ENCODE measurements around the gene ICOSLG. TPM values are rescaled to one million over a fixed set of nuclear protein-coding genes. Genes with fewer than 3 reads are reported as not detected.
"Not testable (repeated sequence)": the region's sequence is repeated elsewhere in the genome, so short reads cannot be mapped to it uniquely, and the experiment has no call there.

Gene ICOSLG
- total and polyA plus RNA-seq, 4 experiments from 2014 or later = 1.0 to 4.9 (median 4.1) TPM

GRCh38 chr21:44255511-44255981 is 14.8 kb upstream of the ICOSLG start:
- no peak overlapping the region for H3K4me3 ChIP-seq (ENCODE audit: low read length in 2 of 2)
- CTCF ChIA-PET (ENCODE audit: partially characterized antibody) = no interaction called here
- no peaks in the 10 kb centered on the region for H3K9me3 ChIP-seq (ENCODE audit: control insufficient read depth in 1 of 2, low read length in 2 of 2)
- Mint-ChIP-seq H3K36me3 (no peaks in the 10 kb centered on the region), H3K27ac (no peak overlapping the region), H3K4me1 (no peaks in the 10 kb centered on the region), H3K27me3 (no peaks in the 10 kb centered on the region), H3K9me3 (no peaks in the 10 kb centered on the region), H3K4me3 (no peak overlapping the region)
- no peak for DNase-seq
- POLR2A ChIA-PET (ENCODE audit: partially characterized antibody) = no interaction called here
- intact Hi-C loops (cut with micrococcal nuclease) = no loop called here
- no peak overlapping the region for H3K27ac ChIP-seq (ENCODE audit: low read depth, low read length)
- no peaks in the 10 kb centered on the region for H3K4me1 ChIP-seq (ENCODE audit: insufficient read depth, low read length)
- no peaks in the 10 kb centered on the region for H3K36me3 ChIP-seq (ENCODE audit: insufficient read depth, low read length)
- no peaks in the 10 kb centered on the region for H3K27me3 ChIP-seq (ENCODE audit: insufficient read depth, low read length)

GRCh38 chr21:44253832-44254710 is 13.3 kb upstream of the ICOSLG start:
- H3K4me3 ChIP-seq (ENCODE audit: low read length in 2 of 2) = no peak overlapping the region
- H3K36me3 ChIP-seq (ENCODE audit: insufficient read depth, low read length) = no peaks in the 10 kb centered on the region
- H3K27ac ChIP-seq (ENCODE audit: low read depth, low read length) = no peak overlapping the region
- Mint-ChIP-seq H3K4me3 (no peak overlapping the region), H3K36me3 (no peaks in the 10 kb centered on the region), H3K27ac (peak overlapping the region in 2 of 7 donors; percentile 38 to 52), H3K4me1 (no peaks in the 10 kb centered on the region), H3K27me3 (no peaks in the 10 kb centered on the region), H3K9me3 (no peaks in the 10 kb centered on the region)
- ChIA-PET CTCF (ENCODE audit: partially characterized antibody) (no interaction called here), POLR2A (ENCODE audit: partially characterized antibody) (no interaction called here)
- intact Hi-C loops (cut with micrococcal nuclease) = no loop called here
- no peaks in the 10 kb centered on the region for H3K9me3 ChIP-seq (ENCODE audit: control insufficient read depth in 1 of 2, low read length in 2 of 2)
- no peaks in the 10 kb centered on the region for H3K27me3 ChIP-seq (ENCODE audit: insufficient read depth, low read length)
- no peak for DNase-seq
- no peaks in the 10 kb centered on the region for H3K4me1 ChIP-seq (ENCODE audit: insufficient read depth, low read length)

GRCh38 chr21:44249204-44250037 is 8.7 kb upstream of the ICOSLG start:
- H3K27me3 ChIP-seq (ENCODE audit: insufficient read depth, low read length); H3K9me3 ChIP-seq (ENCODE audit: control insufficient read depth in 1 of 2, low read length in 2 of 2); H3K9me3 Mint-ChIP-seq; H3K4me1 Mint-ChIP-seq; H3K36me3 Mint-ChIP-seq; intact Hi-C loops (cut with micrococcal nuclease); H3K27ac ChIP-seq (ENCODE audit: low read depth, low read length); H3K4me1 ChIP-seq (ENCODE audit: insufficient read depth, low read length); POLR2A ChIA-PET (ENCODE audit: partially characterized antibody); H3K36me3 ChIP-seq (ENCODE audit: insufficient read depth, low read length); H3K27me3 Mint-ChIP-seq; H3K27ac Mint-ChIP-seq; H3K4me3 Mint-ChIP-seq; H3K4me3 ChIP-seq (ENCODE audit: low read length in 2 of 2); DNase-seq; CTCF ChIA-PET (ENCODE audit: partially characterized antibody): not testable (repeated sequence)

- H3K36me3 ChIP-seq (ENCODE audit: insufficient read depth, low read length); DNase-seq; H3K36me3 Mint-ChIP-seq; H3K27ac Mint-ChIP-seq; CTCF ChIA-PET (ENCODE audit: partially characterized antibody); H3K27ac ChIP-seq (ENCODE audit: low read depth, low read length); H3K27me3 Mint-ChIP-seq; H3K4me3 ChIP-seq (ENCODE audit: low read length in 2 of 2); H3K4me1 ChIP-seq (ENCODE audit: insufficient read depth, low read length); POLR2A ChIA-PET (ENCODE audit: partially characterized antibody); H3K27me3 ChIP-seq (ENCODE audit: insufficient read depth, low read length); H3K4me1 Mint-ChIP-seq; H3K9me3 Mint-ChIP-seq; intact Hi-C loops (cut with micrococcal nuclease); H3K9me3 ChIP-seq (ENCODE audit: control insufficient read depth in 1 of 2, low read length in 2 of 2); H3K4me3 Mint-ChIP-seq: not testable (repeated sequence)
These were observed 7.2 kb upstream of the ICOSLG start for GRCh38 chr21:44247904-44248303.

- H3K4me3 ChIP-seq (ENCODE audit: low read length in 2 of 2); H3K36me3 Mint-ChIP-seq; H3K27me3 Mint-ChIP-seq: not testable (repeated sequence)
These were observed 3.2 kb upstream of the ICOSLG start for GRCh38 chr21:44243980-44244379.

GRCh38 chr21:44241281-44241680 is 538 bp upstream of the ICOSLG start:
- H3K4me1 ChIP-seq (ENCODE audit: insufficient read depth, low read length); H3K9me3 Mint-ChIP-seq; H3K27me3 Mint-ChIP-seq; CTCF ChIA-PET (ENCODE audit: partially characterized antibody); H3K27me3 ChIP-seq (ENCODE audit: insufficient read depth, low read length); H3K36me3 Mint-ChIP-seq; intact Hi-C loops (cut with micrococcal nuclease); H3K27ac ChIP-seq (ENCODE audit: low read depth, low read length); H3K27ac Mint-ChIP-seq; H3K4me1 Mint-ChIP-seq; H3K9me3 ChIP-seq (ENCODE audit: control insufficient read depth in 1 of 2, low read length in 2 of 2); H3K4me3 Mint-ChIP-seq; H3K36me3 ChIP-seq (ENCODE audit: insufficient read depth, low read length); DNase-seq; POLR2A ChIA-PET (ENCODE audit: partially characterized antibody); H3K4me3 ChIP-seq (ENCODE audit: low read length in 2 of 2): not testable (repeated sequence)

More at GRCh38 chr21:44243980-44244379, 3.2 kb upstream of the ICOSLG start:
- H3K4me1 ChIP-seq (ENCODE audit: insufficient read depth, low read length); H3K27me3 ChIP-seq (ENCODE audit: insufficient read depth, low read length); H3K36me3 ChIP-seq (ENCODE audit: insufficient read depth, low read length); H3K9me3 Mint-ChIP-seq; H3K4me1 Mint-ChIP-seq; H3K27ac Mint-ChIP-seq; intact Hi-C loops (cut with micrococcal nuclease); H3K9me3 ChIP-seq (ENCODE audit: control insufficient read depth in 1 of 2, low read length in 2 of 2); H3K27ac ChIP-seq (ENCODE audit: low read depth, low read length); DNase-seq; H3K4me3 Mint-ChIP-seq; CTCF ChIA-PET (ENCODE audit: partially characterized antibody); POLR2A ChIA-PET (ENCODE audit: partially characterized antibody): not testable (repeated sequence)

- H3K4me1 Mint-ChIP-seq; H3K36me3 ChIP-seq (ENCODE audit: insufficient read depth, low read length); H3K9me3 Mint-ChIP-seq; H3K9me3 ChIP-seq (ENCODE audit: control insufficient read depth in 1 of 2, low read length in 2 of 2); H3K4me3 Mint-ChIP-seq; H3K27me3 ChIP-seq (ENCODE audit: insufficient read depth, low read length); H3K36me3 Mint-ChIP-seq; H3K27ac ChIP-seq (ENCODE audit: low read depth, low read length); POLR2A ChIA-PET (ENCODE audit: partially characterized antibody); intact Hi-C loops (cut with micrococcal nuclease); CTCF ChIA-PET (ENCODE audit: partially characterized antibody); H3K4me1 ChIP-seq (ENCODE audit: insufficient read depth, low read length); DNase-seq; H3K4me3 ChIP-seq (ENCODE audit: low read length in 2 of 2); H3K27ac Mint-ChIP-seq; H3K27me3 Mint-ChIP-seq: not testable (repeated sequence)
These were observed 390 bp downstream of the ICOSLG start for GRCh38 chr21:44240353-44240752.

Data from CD4-positive, alpha-beta memory T cell (primary cell).